Activated T-cell treated with anti-CD3 and anti-CD28 coated beads, Interleukin-2, amount 50 U/mL, for 1 hour (primary cell): ENCODE results near the gene MIOS.

Source experiments
- DNase-seq: peaks from one replicate; pipeline ENCODE4 v3.0.0-alpha.2; 2020

MIOS gene

GRCh38 chr7:7584653-7585052 lies 18.0 kb downstream of the MIOS start:
- DNase-seq: no peak

- no peak for DNase-seq
Measured at GRCh38 chr7:7585241-7585928, 18.7 kb downstream of the MIOS start.

- no peak for DNase-seq
Measured at GRCh38 chr7:7595451-7595850, 28.8 kb downstream of the MIOS start.

GRCh38 chr7:7596176-7596575 lies 29.5 kb downstream of the MIOS start:
- no peak for DNase-seq

DNA sequence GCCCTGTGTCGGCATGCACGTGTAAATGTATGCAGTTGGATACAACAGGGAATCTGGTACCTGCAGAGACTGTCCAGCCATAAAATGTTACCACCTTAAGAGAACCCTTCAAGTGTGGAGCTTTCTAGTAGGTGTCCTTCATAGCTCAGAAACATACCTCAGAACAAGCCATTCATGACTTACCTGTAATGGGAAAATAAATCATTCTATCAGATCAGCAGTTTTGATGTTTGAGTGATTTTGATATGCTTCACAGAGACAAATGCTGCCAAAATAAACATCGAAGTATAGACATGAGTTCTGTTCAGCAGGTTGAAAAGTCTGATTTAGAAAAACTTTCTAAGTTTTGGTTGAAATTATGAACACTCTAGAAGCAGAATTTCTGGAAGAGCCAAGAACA lies 40.3 kb downstream of the MIOS start:
- DNase-seq: no peak

- DNase-seq: no peak
Measured at GRCh38 chr7:7609330-7609729, 42.6 kb downstream of the MIOS start.

GRCh38 chr7:7612519-7612918 lies 45.8 kb downstream of the MIOS start:
- DNase-seq: no peak

DNA sequence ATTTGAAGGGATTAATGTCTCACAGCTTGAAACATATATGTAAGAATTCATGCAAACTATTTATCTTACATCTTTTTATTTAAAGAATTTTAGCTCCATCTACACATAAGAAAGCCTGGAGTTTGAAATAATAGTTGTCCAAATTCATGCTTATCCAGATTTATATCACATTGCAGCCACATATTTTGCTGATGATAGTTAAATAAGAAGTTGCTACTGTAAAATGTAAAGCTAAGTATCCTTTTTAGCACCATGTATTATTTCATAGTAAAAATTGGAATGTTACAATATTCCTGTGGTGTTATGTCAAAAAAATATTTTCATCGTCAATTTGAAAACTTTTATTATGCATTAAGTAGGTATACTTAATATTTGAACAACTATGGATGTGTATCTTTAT lies 46.5 kb downstream of the MIOS start:
- DNase-seq: no peak

- no peak for DNase-seq
Measured at GRCh38 chr7:7614018-7614741, 47.5 kb downstream of the MIOS start.

GRCh38 chr7:7617550-7617949 lies 50.9 kb downstream of the MIOS start:
- no peak for DNase-seq

- DNase-seq: no peak
Measured at GRCh38 chr7:7618410-7618809, 51.7 kb downstream of the MIOS start.

GRCh38 chr7:7620236-7620635 lies 53.6 kb downstream of the MIOS start:
- DNase-seq: no peak

DNA sequence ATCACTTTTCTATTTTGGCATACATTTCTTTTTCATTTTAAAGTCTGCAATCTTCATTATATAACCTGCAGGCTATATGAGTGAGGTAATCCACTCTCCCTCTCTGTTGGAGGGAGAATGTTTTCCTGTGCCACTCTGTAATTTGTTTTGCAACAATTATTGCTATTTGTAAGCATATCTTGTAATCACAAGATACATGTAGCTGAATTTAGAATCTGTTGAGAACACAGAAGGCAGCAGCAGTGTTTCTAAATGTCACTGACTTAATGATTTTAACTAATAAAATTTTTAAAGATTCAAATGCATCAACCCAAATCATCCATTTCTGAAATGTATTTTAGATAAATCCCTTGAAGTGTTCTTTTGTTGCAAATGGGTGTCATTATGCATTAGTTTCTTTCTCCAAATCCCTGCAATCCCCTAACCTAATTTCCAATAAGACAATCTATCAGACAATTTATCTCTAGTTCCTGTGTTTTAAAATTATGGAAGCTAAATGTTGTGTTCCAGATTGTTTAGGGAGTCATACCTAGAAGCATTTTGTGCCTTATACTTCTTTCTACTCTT lies 54.0 kb downstream of the MIOS start:
- DNase-seq: no peak

- no peak for DNase-seq
Measured at GRCh38 chr7:7628476-7628875, 61.8 kb downstream of the MIOS start.

- no peak for DNase-seq
Measured at GRCh38 chr7:7630626-7631329, 64.1 kb downstream of the MIOS start.

DNA sequence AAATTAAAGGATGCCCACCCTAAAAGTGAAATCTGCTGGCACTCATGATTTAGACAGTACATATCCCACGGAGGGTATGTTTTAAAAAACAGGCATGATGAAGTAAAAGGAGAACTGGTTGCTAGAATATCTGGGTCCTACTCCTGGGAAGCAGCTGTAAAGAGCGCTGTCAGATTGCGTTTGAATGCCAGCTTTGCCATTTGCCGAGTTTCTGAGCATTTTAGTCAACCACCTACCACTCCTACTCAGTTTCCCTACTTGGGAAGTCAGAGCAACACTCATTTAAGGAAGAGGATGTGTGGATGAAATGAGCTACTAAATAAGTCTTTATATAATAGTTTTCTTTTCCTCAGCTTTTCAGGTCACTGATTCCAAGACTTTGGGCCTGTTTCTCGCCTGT lies 72.7 kb downstream of the MIOS start:
- no peak for DNase-seq

GRCh38 chr7:7639847-7640220 lies 73.2 kb downstream of the MIOS start:
- DNase-seq: no peak

DNA sequence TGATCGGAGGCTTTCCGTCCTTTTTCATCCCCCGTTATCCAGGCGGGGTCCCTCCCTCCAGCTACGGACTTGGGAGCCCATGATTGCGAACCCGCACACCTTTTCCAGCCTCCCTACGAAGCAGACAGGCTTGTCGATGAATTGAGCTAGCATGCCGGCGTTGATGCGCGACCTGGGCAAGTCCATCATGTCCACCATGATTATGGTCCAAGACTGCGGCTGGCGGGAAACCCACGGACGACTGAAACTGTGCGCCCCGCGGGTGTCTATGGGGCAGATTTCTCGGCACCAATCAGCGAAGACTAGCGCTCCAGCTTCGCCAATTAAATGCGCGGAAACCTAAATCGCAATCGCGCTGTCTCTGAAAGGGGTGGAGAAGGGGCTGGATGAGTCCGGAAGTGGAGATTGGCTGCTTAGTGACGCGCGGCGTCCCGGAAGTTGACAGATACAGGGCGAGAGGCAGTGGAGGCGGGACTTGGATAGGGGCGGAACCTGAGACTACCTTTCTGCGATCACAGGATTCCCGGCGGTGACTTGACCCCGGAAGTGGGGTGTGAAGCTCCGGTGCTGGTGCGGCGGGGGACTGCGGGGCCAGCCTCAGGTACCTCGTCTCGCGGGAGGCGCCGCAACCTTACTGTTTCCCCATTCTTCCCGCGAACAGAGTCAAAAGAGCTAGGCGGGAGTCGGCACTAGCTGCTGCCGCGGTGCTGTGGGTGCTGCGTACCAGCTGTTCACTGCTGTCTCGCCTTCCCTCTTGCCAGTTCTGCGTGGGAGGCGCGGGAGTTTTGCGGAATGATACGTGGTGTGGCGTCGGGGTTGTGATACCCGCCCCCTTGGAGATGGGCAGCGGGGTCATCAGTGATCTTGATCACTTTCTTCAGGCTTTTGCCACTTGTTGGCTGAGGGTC lies 73.8 kb downstream of the MIOS start, which contains the start of gene UMAD1:
Gene UMAD1, plus strand, starts transcription at position 532 of the 908 bp plus-strand sequence. CDS start 32,620 bp downstream, outside the sequence.
- peak; percentile 95 for DNase-seq

DNA sequence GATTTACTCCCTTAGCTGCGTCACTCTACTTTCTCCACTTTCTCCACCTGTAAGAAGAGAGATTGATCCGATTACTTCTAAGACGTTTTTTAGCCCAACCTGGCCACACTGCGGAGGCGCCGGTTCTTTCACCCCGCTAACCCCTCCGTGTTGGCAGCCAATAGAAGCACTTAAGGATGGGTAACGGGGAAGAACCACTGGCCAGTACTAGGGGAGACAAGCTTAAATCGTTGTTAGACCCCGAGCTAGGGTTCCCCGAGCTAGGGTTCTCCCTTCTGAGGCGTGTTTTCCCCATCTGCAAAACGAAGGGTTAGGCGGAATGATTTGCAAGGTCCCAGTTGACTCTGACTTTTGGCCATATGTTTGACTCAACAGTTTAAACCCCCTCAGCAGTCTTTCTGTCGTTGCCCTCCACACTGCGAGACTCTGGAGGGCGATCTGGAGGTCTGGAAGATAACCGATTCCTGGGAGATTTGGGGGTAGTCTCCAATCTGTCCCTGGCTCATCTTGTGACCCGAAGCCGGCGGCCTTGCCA lies 74.5 kb downstream of the MIOS start:
- DNase-seq: no peak

- DNase-seq: no peak
Measured at GRCh38 chr7:7642081-7642480, 75.4 kb downstream of the MIOS start.

DNA sequence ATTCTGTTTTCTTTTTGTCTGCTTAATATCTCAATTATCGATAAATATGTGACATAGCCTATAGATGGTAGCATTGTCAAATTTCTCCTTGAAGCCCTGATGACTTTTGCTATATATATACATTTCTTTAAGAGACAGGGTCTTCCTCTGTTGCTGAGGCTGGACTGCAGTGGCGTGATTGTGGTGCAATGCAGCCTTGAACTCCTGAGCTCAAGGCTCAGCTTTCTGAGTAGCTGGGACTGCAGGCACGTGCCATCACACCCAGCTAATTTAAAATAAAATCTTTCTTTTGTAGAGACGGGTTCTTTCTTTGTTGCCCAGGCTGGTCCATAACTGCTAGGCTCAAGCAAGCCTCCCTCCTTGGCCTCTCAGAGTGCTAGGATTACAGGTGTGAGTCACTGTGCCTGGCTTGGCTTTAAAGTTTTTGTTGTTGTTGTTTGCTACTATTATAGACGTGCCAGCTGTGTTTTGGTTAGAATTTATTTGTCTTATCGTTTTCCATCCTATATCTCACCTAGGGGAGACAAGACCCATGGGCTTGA lies 80.9 kb downstream of the MIOS start:
- no peak for DNase-seq

DNA sequence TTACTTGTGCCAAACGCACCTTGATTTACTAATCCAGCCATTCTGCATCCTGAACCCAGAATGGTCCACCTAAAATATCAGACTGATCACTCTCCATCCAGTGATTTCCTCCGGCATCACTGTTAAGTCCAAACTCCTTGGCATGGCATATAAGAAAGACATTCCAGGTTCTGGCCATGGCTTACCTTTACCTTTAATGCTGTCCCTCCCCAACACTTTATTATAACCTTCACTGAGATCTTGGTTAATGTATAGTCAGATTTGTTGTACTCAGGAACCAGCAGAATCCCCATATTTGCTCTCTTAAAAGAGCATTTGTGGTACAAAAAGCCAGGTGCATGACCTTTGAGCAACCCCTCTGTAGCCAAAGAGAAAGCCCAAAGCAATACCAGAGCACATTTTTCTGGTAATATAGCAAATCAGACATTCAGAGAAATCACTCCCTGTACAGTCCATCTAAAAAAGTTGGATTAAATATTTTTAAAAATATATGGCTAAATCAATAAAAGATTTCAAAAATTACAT lies 84.1 kb downstream of the MIOS start:
- no peak for DNase-seq
